Mesenchymal stem cell (in vitro differentiated cells and primary cell): ENCODE measurements around the gene EPG5.

Experiments
- DNase-seq: peaks from one replicate; pipeline ENCODE4 v3.0.0-alpha.2; 2013
- H2AFZ ChIP-seq: one replicate; pipeline ENCODE4 v1.6.1; 2013; ENCODE audit warnings: low read depth, mild to moderate bottlenecking, control low read depth, inconsistent platforms, low read length, moderate library complexity
- H2AK5ac ChIP-seq: 2 replicates; pipeline ENCODE4 v1.6.1; 2013; ENCODE audit warnings: low read length, moderate library complexity, mild to moderate bottlenecking, inconsistent platforms; ENCODE audit not compliant: severe bottlenecking
- H2BK120ac ChIP-seq: one replicate; pipeline ENCODE4 v1.6.1; 2013; ENCODE audit warnings: low read depth, mild to moderate bottlenecking, inconsistent platforms, low read length, moderate library complexity
- H2BK12ac ChIP-seq, 2 experiments: one replicate each; pipeline ENCODE4 v1.6.1; 2013; ENCODE audit warnings: inconsistent platforms in 2 of 2, low read length in 2 of 2, mild to moderate bottlenecking in 2 of 2, moderate library complexity in 2 of 2, control low read depth in 1 of 2
- H2BK15ac ChIP-seq: one replicate; pipeline ENCODE4 v1.6.1; 2013; ENCODE audit warnings: mild to moderate bottlenecking, low read depth, inconsistent platforms; ENCODE audit not compliant: poor library complexity, severe bottlenecking
- H2BK5ac ChIP-seq: 2 replicates; pipeline ENCODE4 v1.6.1; 2013; ENCODE audit warnings: low read depth, mild to moderate bottlenecking, low read length, control low read depth, inconsistent platforms; ENCODE audit not compliant: poor library complexity, severe bottlenecking
- H3K14ac ChIP-seq, 2 experiments: one replicate each; pipeline ENCODE4 v1.6.1; 2013; ENCODE audit warnings: inconsistent platforms in 2 of 2, low read length in 2 of 2, control low read depth in 1 of 2, mild to moderate bottlenecking in 1 of 2, moderate library complexity in 1 of 2
- H3K18ac ChIP-seq, 2 experiments: one replicate each; pipeline ENCODE4 v1.6.1; 2013; ENCODE audit warnings: inconsistent platforms in 2 of 2, low read length in 2 of 2, control low read depth in 1 of 2, low read depth in 1 of 2, mild to moderate bottlenecking in 1 of 2
- H3K23ac ChIP-seq, 2 experiments: one replicate each; pipeline ENCODE4 v1.6.1; 2013; ENCODE audit warnings: inconsistent platforms in 2 of 2, low read length in 2 of 2, mild to moderate bottlenecking in 2 of 2, moderate library complexity in 2 of 2, control low read depth in 1 of 2
- H3K27ac ChIP-seq: 2 replicates; pipeline ENCODE4 v1.5.1; 2013; ENCODE audit warnings: mild to moderate bottlenecking, moderate library complexity, low read length, control low read depth, inconsistent platforms; ENCODE audit not compliant: poor library complexity, severe bottlenecking
- H3K27me3 ChIP-seq, 2 experiments: 2 replicates each; pipeline versions ENCODE4 v1.6.1 to v1.7.0; 2013; ENCODE audit warnings: low read length in 2 of 2, mild to moderate bottlenecking in 2 of 2, moderate library complexity in 2 of 2, control low read depth in 1 of 2, inconsistent platforms in 1 of 2; ENCODE audit not compliant: control insufficient read depth in 1 of 2, insufficient read depth in 1 of 2
- H3K36me3 ChIP-seq, 2 experiments: 2 replicates each; pipeline versions ENCODE4 v1.6.1 to v1.7.0; 2013; ENCODE audit warnings: low read length in 2 of 2, control low read depth in 1 of 2, inconsistent platforms in 1 of 2, low read depth in 1 of 2, mild to moderate bottlenecking in 1 of 2; ENCODE audit not compliant: insufficient read depth in 2 of 2, control insufficient read depth in 1 of 2
- H3K4ac ChIP-seq, 2 experiments: one replicate each; pipeline ENCODE4 v1.6.1; 2013; ENCODE audit warnings: inconsistent platforms in 2 of 2, low read length in 2 of 2, mild to moderate bottlenecking in 2 of 2, moderate library complexity in 2 of 2, control low read depth in 1 of 2, low read depth in 1 of 2
- H3K4me1 ChIP-seq: 2 replicates; pipeline ENCODE4 v1.6.1; 2013; ENCODE audit warnings: low read depth, low read length, control low read depth; ENCODE audit not compliant: control insufficient read depth, insufficient read depth
- H3K4me2 ChIP-seq: 2 replicates; pipeline ENCODE4 v1.6.1; 2013; ENCODE audit warnings: low read length, mild to moderate bottlenecking, inconsistent platforms; ENCODE audit not compliant: poor library complexity, severe bottlenecking
- H3K4me3 ChIP-seq, 2 experiments: 2 replicates each; pipeline versions ENCODE4 v1.5.1 to v1.7.0; 2013; ENCODE audit warnings: low read length in 2 of 2, mild to moderate bottlenecking in 2 of 2, control low read depth in 1 of 2, low read depth in 1 of 2; ENCODE audit not compliant: insufficient read depth in 1 of 2
- H3K79me1 ChIP-seq: replicated peaks from 2 replicates; pipeline ENCODE4 v1.6.1; 2013; ENCODE audit warnings: mild to moderate bottlenecking, control low read depth, low read length, inconsistent platforms; ENCODE audit not compliant: poor library complexity, severe bottlenecking
- H3K9ac ChIP-seq: 2 replicates; pipeline ENCODE4 v1.7.0; 2013; ENCODE audit warnings: mild to moderate bottlenecking, low read length, moderate library complexity
- H3K9me3 ChIP-seq: 2 replicates; pipeline ENCODE4 v1.7.0; 2013; ENCODE audit warnings: mild to moderate bottlenecking, low read length; ENCODE audit not compliant: control insufficient read depth
- H4K8ac ChIP-seq: one replicate; pipeline ENCODE4 v1.6.1; 2013; ENCODE audit warnings: inconsistent platforms, mild to moderate bottlenecking, low read length, moderate library complexity
- H4K91ac ChIP-seq: one replicate; pipeline ENCODE4 v1.6.1; 2013; ENCODE audit warnings: mild to moderate bottlenecking, low read length, inconsistent platforms
- WGBS: methylation state at CpG from one replicate; pipeline ENCODE4 v1.1.7; 2013; ENCODE audit warnings: mixed read lengths; 5-methylcytosine and 5-hydroxymethylcytosine counted together

Gene EPG5

GRCh38 chr18:45841060-45841764 lies 125.9 kb downstream of the EPG5 start:
- Histone ChIP-seq H3K4me2 (no peak overlapping the region), H3K23ac (no peak overlapping the region), H3K9ac (no peak overlapping the region), H2BK120ac (no peak overlapping the region), H2AFZ (no peak overlapping the region), H3K27ac (no peak overlapping the region), H3K36me3 (peaks cover 3 to 46% of the 10 kb centered on the region in 2 experiments), H3K79me1 (peaks cover 14% of the 10 kb centered on the region), H3K4me3 (no peak overlapping the region), H3K4me1 (peaks cover 37% of the 10 kb centered on the region), H3K18ac (no peak overlapping the region), H4K8ac (no peak overlapping the region), H2AK5ac (no peak overlapping the region), H2BK15ac (peak overlapping the region; percentile 21), H3K9me3 (no peaks in the 10 kb centered on the region), H4K91ac (peak overlapping the region; percentile 56), H3K4ac (no peak overlapping the region), H3K14ac (no peak overlapping the region), H2BK5ac (no peak overlapping the region), H2BK12ac (no peak overlapping the region), H3K27me3 (no peaks in the 10 kb centered on the region)
- DNase-seq = no peak
- WGBS = 84% methylated on average over 17 of the region's 17 CpGs

GRCh38 chr18:45839414-45840395 lies 127.4 kb downstream of the EPG5 start:
- Histone ChIP-seq H3K9me3 (no peaks in the 10 kb centered on the region), H2AFZ (no peak overlapping the region), H4K8ac (no peak overlapping the region), H2BK15ac (peak overlapping the region; percentile 78), H3K18ac (peak overlapping the region; percentile 25 to 38), H3K23ac (no peak overlapping the region), H2AK5ac (peak overlapping the region; percentile 10), H4K91ac (peak overlapping the region; percentile 57), H3K14ac (no peak overlapping the region), H3K36me3 (peaks cover 3 to 40% of the 10 kb centered on the region in 2 experiments), H3K4ac (no peak overlapping the region), H3K4me1 (peaks cover 35% of the 10 kb centered on the region), H3K4me3 (peak overlapping the region in 1 of 2 experiments; percentile 39), H3K27me3 (no peaks in the 10 kb centered on the region), H3K9ac (peak overlapping the region; percentile 54), H2BK5ac (no peak overlapping the region), H3K79me1 (peaks cover 14% of the 10 kb centered on the region), H2BK12ac (peak overlapping the region; percentile 46 to 60), H3K4me2 (no peak overlapping the region), H3K27ac (no peak overlapping the region), H2BK120ac (no peak overlapping the region)
- 84% methylated on average over 12 of the region's 13 CpGs for WGBS
- peak; percentile 71 for DNase-seq

DNA sequence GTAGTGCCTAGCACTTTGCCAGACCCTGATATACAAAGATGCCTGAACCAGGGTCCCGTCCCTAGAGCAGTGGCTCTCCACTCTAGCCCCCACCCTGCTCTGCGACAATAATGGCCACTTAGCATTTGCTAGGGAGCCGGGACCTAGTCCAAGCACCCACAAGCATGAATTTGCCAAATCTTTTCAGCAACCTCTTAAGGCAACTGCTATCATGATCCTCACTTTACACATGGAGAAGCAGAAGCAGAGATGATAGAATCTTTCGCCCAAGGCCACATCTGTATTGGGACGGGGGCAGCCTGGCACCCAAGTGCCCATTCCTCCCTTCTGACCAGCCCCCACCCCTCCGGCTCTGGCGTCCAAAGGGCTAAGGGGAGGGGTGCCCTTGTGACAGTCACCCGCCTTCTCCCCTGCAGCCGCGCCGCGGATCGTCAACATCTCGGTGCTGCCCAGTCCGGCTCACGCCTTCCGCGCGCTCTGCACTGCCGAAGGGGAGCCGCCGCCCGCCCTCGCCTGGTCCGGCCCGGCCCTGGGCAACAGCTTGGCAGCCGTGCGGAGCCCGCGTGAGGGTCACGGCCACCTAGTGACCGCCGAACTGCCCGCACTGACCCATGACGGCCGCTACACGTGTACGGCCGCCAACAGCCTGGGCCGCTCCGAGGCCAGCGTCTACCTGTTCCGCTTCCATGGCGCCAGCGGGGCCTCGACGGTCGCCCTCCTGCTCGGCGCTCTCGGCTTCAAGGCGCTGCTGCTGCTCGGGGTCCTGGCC lies 128.6 kb downstream of the EPG5 start:
- H3K14ac ChIP-seq = peak overlapping the region in 1 of 2 experiments; percentile 61
- H3K27ac ChIP-seq = no peak overlapping the region
- DNase-seq = no peak
- H3K4ac ChIP-seq = peak overlapping the region in 1 of 2 experiments; percentile 81
- no peak overlapping the region for H3K4me2 ChIP-seq
- H2BK5ac ChIP-seq = no peak overlapping the region
- peak overlapping the region; percentile 59 for H3K9ac ChIP-seq
- H3K79me1 ChIP-seq = peaks cover 14% of the 10 kb centered on the region
- peak overlapping the region; percentile 33 for H2AK5ac ChIP-seq
- H2BK12ac ChIP-seq = peak overlapping the region in 1 of 2 experiments; percentile 100
- peak overlapping the region; percentile 14 to 42 for H3K4me3 ChIP-seq
- H3K23ac ChIP-seq = no peak overlapping the region
- peak overlapping the region; percentile 19 for H4K91ac ChIP-seq
- peaks cover 3 to 43% of the 10 kb centered on the region in 2 experiments for H3K36me3 ChIP-seq
- peak overlapping the region; percentile 89 for H4K8ac ChIP-seq
- 92% methylated on average over 52 of the region's 53 CpGs for WGBS
- no peaks in the 10 kb centered on the region for H3K27me3 ChIP-seq
- no peaks in the 10 kb centered on the region for H3K9me3 ChIP-seq
- no peak overlapping the region for H2AFZ ChIP-seq
- no peak overlapping the region for H2BK120ac ChIP-seq
- peak overlapping the region; percentile 30 for H2BK15ac ChIP-seq
- peaks cover 39% of the 10 kb centered on the region for H3K4me1 ChIP-seq
- H3K18ac ChIP-seq = peak overlapping the region in 1 of 2 experiments; percentile 97
